Calu3 (cell line): Measurements from ENCODE around the gene ELP2. TPM values are rescaled to one million over a fixed set of nuclear protein-coding genes. Genes with fewer than 3 reads are reported as not detected.

ENCODE experiments used
- BruUV-seq: library from RNA; stranded (reverse); fragments of 400-500 nt; replicated peaks from 2 replicates; lab custom pipeline; 2021; lab: Mats Ljungman, UMichigan
- CTCF ChIA-PET: fragments of 300-600 bp; sonication (Branson Sonifier 250); formaldehyde crosslinking; loops from one replicate; lab custom pipeline; 2022; ENCODE audit warnings: antibody characterized with exemption; lab: Charles Lee
- DNase-seq: peaks from one replicate; pipeline ENCODE4 v3.0.0; 2022
- H3K27ac Mint-ChIP-seq: one replicate; pipeline ENCODE4 v1.8.0; 2022; ENCODE audit warnings: mixed read lengths; ENCODE audit not compliant: unreplicated experiment
- H3K27me3 Mint-ChIP-seq: one replicate; pipeline ENCODE4 v1.8.0; 2022; ENCODE audit warnings: mixed read lengths; ENCODE audit not compliant: unreplicated experiment
- H3K36me3 Mint-ChIP-seq: one replicate; pipeline ENCODE4 v1.8.0; 2022; ENCODE audit warnings: mild to moderate bottlenecking, moderate library complexity, mixed read lengths; ENCODE audit not compliant: insufficient read depth, unreplicated experiment
- H3K4me1 Mint-ChIP-seq: one replicate; pipeline ENCODE4 v1.8.0; 2022; ENCODE audit warnings: mild to moderate bottlenecking, low read depth, mixed read lengths; ENCODE audit not compliant: unreplicated experiment
- H3K4me3 Mint-ChIP-seq: one replicate; pipeline ENCODE4 v1.8.0; 2022; ENCODE audit warnings: mild to moderate bottlenecking, low read depth, moderate library complexity, mixed read lengths; ENCODE audit not compliant: unreplicated experiment
- H3K9me3 Mint-ChIP-seq: one replicate; pipeline ENCODE4 v1.8.0; 2022; ENCODE audit warnings: low read depth, mixed read lengths; ENCODE audit not compliant: unreplicated experiment
- intact Hi-C: fragments of 100-400 bp; cut with micrococcal nuclease; formaldehyde crosslinking; loops from one replicate; pipeline ENCODE4 v1.10.0; 2022; ENCODE audit not compliant: unreplicated experiment
- total RNA-seq: library from RNA; stranded (reverse); gene quantifications from 2 replicates; pipeline ENCODE4 v1.2.3, GENCODE V29; 2022
- TF ChIP-seq, protein P1 (sequence below): fragments of 200-600 bp; IDR thresholded peaks from one replicate; pipeline ENCODE4 v1.8.0; 2022; ENCODE audit warnings: antibody characterized with exemption; ENCODE audit not compliant: unreplicated experiment

Gene ELP2
- total RNA-seq, 1 experiment from 2014 or later = 82.2 TPM

DNA sequence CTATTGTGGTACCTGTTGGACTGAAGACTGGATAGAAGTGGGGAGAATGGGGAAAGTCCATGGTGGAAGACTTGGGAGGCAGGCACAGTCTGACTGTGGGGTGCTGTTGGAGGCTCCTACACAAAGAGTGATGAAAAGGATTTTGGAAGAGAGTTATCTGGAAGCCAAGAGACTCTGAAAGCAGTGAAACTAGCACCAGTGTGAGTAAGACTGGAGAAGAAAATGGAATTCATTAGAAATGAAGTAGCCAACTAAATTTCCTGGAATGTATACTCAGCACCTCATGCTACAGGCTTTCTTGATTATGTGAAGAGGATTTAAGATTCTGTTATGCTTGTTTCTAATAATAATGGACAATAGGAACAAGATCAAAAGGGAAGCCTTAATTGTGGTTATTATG is 27.7 kb downstream of the ELP2 start:
- CTCF ChIA-PET = no interaction called here
- TF ChIP-seq, protein P1, sequence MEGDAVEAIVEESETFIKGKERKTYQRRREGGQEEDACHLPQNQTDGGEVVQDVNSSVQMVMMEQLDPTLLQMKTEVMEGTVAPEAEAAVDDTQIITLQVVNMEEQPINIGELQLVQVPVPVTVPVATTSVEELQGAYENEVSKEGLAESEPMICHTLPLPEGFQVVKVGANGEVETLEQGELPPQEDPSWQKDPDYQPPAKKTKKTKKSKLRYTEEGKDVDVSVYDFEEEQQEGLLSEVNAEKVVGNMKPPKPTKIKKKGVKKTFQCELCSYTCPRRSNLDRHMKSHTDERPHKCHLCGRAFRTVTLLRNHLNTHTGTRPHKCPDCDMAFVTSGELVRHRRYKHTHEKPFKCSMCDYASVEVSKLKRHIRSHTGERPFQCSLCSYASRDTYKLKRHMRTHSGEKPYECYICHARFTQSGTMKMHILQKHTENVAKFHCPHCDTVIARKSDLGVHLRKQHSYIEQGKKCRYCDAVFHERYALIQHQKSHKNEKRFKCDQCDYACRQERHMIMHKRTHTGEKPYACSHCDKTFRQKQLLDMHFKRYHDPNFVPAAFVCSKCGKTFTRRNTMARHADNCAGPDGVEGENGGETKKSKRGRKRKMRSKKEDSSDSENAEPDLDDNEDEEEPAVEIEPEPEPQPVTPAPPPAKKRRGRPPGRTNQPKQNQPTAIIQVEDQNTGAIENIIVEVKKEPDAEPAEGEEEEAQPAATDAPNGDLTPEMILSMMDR = no peak
- no peak overlapping the region for H3K4me3 Mint-ChIP-seq
- no peaks in the 10 kb centered on the region for H3K9me3 Mint-ChIP-seq
- H3K27ac Mint-ChIP-seq = no peak overlapping the region
- no peak for DNase-seq
- intact Hi-C loops = no loop called here
- BruUV-seq = no TSS peak
- H3K36me3 Mint-ChIP-seq = peaks cover 16% of the 10 kb centered on the region
- no peaks in the 10 kb centered on the region for H3K4me1 Mint-ChIP-seq
- no peaks in the 10 kb centered on the region for H3K27me3 Mint-ChIP-seq

DNA sequence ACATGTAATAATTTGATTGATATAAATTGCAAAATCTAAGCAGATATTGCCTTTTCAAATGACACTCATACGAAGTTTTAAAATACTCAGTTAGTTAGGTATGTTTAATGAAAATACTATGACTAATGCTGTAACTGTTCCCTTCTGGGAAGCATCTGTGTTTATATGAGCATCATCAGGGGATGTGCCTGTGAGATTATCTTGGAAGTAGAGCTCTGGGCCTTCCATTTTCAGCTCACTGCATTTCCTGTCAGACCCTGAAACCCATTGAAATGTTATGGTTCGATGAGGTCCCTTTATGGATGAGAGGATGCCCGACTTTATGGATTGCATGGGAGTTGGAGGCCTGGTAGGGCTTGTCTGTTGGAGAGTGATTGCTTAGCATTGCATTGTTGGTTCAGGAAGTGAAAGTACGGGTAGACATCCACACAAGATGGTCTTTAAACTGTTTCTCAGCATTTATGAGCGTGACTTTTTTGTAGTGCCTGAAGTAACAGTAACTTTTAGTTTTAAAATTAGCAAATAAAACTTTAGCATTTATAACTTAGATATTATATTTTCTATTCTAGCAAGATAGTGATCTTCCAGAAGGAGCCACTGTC is 28.7 kb downstream of the ELP2 start:
- no peak for DNase-seq
- no peak overlapping the region for H3K27ac Mint-ChIP-seq
- no peaks in the 10 kb centered on the region for H3K9me3 Mint-ChIP-seq
- CTCF ChIA-PET = interaction anchor here (0.6 kb wide), 1 partner anchor 86 kb away, joined by 5 read pairs; no protein-coding TSS in a partner anchor
- intact Hi-C loops = no loop called here
- no peaks in the 10 kb centered on the region for H3K4me1 Mint-ChIP-seq
- H3K27me3 Mint-ChIP-seq = no peaks in the 10 kb centered on the region
- no peak overlapping the region for H3K4me3 Mint-ChIP-seq
- no TSS peak for BruUV-seq
- peaks cover 13% of the 10 kb centered on the region for H3K36me3 Mint-ChIP-seq
- TF ChIP-seq, protein P1 = no peak

DNA sequence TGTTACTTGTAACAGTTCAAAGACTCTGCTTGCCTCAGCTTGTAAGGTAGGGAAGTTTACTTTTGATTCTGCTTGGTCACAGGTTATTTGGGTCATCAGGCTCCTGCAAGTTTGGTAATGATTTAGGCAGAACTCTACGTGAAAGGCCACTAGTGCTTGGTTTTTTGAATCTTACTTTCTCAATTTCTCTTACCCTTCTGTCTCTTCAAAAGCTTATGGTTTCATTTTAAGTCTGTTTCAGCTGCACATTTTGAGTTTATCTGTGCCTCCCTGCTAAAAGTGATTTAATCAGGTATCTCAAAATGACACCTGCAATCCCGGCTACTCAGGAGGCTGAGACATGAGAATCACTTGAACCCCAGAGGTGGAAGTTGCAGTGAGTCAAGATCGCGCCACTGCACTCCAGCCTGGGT is 31.3 kb downstream of the ELP2 start:
- DNase-seq = no peak
- intact Hi-C loops = no loop called here
- Mint-ChIP-seq H3K27me3 (no peaks in the 10 kb centered on the region), H3K4me3 (no peak overlapping the region), H3K9me3 (no peaks in the 10 kb centered on the region), H3K27ac (no peak overlapping the region), H3K4me1 (no peaks in the 10 kb centered on the region), H3K36me3 (peaks cover 13% of the 10 kb centered on the region)
- CTCF ChIA-PET = interaction anchor here (0.6 kb wide), 1 partner anchor 41 kb away, joined by 3 read pairs; no protein-coding TSS in a partner anchor
- TF ChIP-seq, protein P1 = no peak
- no TSS peak for BruUV-seq

DNA sequence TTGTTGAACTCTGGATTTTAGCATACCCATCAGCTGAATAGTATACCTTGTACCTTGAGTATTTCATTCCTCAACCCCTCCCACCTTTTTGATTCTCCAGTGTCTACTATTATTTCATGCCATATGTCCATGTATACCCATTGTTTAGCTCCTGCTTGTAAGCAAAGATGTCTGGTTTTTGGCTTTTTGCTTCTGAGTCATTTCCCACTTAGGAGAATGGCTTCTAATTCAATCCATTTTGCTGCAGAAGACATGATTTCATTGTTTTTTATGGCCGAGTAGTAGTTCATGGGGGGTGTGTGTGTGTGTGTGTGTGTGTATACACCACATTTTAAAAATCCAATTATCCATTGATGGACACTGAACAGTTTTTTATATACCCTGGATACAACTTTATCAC is 33.3 kb downstream of the ELP2 start:
- H3K4me3 Mint-ChIP-seq = no peak overlapping the region
- no peak overlapping the region for H3K27ac Mint-ChIP-seq
- H3K27me3 Mint-ChIP-seq = no peaks in the 10 kb centered on the region
- intact Hi-C loops = no loop called here
- no peaks in the 10 kb centered on the region for H3K9me3 Mint-ChIP-seq
- H3K4me1 Mint-ChIP-seq = no peaks in the 10 kb centered on the region
- no peak for DNase-seq
- TF ChIP-seq, protein P1 = no peak
- H3K36me3 Mint-ChIP-seq = peaks cover 13% of the 10 kb centered on the region
- CTCF ChIA-PET = no interaction called here
- no TSS peak for BruUV-seq
